Occipital lobe (tissue), 2 donors: ENCODE data around the gene ARHGEF12. TPM values are rescaled to one million over a fixed set of nuclear protein-coding genes. Genes with fewer than 3 reads are reported as not detected.

Source experiments
- DNase-seq: peaks from one replicate; lab custom pipeline; 2025; lab: John Stamatoyannopoulos, UW
- total RNA-seq: library from RNA; depleted of rRNA; stranded (reverse); fragments of >200 nt; gene quantifications from one replicate; pipeline ENCODE4 v1.2.3, GENCODE V29; 2014

ARHGEF12 gene
- total RNA-seq, 1 donor from 2014 or later: 235 TPM

GRCh38 chr11:120384476-120384875 is 48.3 kb downstream of the ARHGEF12 start:
- DNase-seq: no peak

GRCh38 chr11:120385110-120385509 is 48.9 kb downstream of the ARHGEF12 start:
- no peak for DNase-seq

- no peak for DNase-seq
Observed at GRCh38 chr11:120385655-120386054, 49.4 kb downstream of the ARHGEF12 start.

- no peak for DNase-seq
Observed at GRCh38 chr11:120386318-120386717, 50.1 kb downstream of the ARHGEF12 start.

GRCh38 chr11:120386774-120387371 is 50.7 kb downstream of the ARHGEF12 start:
- DNase-seq: no peak

GRCh38 chr11:120388261-120388660 is 52.0 kb downstream of the ARHGEF12 start:
- DNase-seq: no peak

GRCh38 chr11:120389693-120390584 is 53.7 kb downstream of the ARHGEF12 start:
- no peak for DNase-seq

GRCh38 chr11:120390585-120390922 is 54.3 kb downstream of the ARHGEF12 start:
- no peak for DNase-seq

- no peak for DNase-seq
Observed at GRCh38 chr11:120391292-120391691, 55.1 kb downstream of the ARHGEF12 start.

- DNase-seq: no peak
Observed at GRCh38 chr11:120391854-120392253, 55.6 kb downstream of the ARHGEF12 start.

- DNase-seq: no peak
Observed at GRCh38 chr11:120392314-120392713, 56.1 kb downstream of the ARHGEF12 start.

GRCh38 chr11:120392793-120393192 is 56.6 kb downstream of the ARHGEF12 start:
- no peak for DNase-seq

- no peak for DNase-seq
Observed at GRCh38 chr11:120394119-120394518, 57.9 kb downstream of the ARHGEF12 start.

- no peak for DNase-seq
Observed at GRCh38 chr11:120395778-120396177, 59.6 kb downstream of the ARHGEF12 start.

- no peak for DNase-seq
Observed at GRCh38 chr11:120398132-120398531, 61.9 kb downstream of the ARHGEF12 start.

- no peak for DNase-seq
Observed at GRCh38 chr11:120399307-120399706, 63.1 kb downstream of the ARHGEF12 start.

GRCh38 chr11:120400564-120401364 is 64.6 kb downstream of the ARHGEF12 start:
- no peak for DNase-seq

- DNase-seq: no peak
Observed at GRCh38 chr11:120401506-120401905, 65.3 kb downstream of the ARHGEF12 start.

GRCh38 chr11:120403966-120404365 is 67.8 kb downstream of the ARHGEF12 start:
- no peak for DNase-seq

- DNase-seq: no peak
Observed at GRCh38 chr11:120404495-120404894, 68.3 kb downstream of the ARHGEF12 start.

- no peak for DNase-seq
Observed at GRCh38 chr11:120409655-120410054, 73.4 kb downstream of the ARHGEF12 start.
